Skeletal muscle cell (primary cell): ENCODE results near the gene TOR1B.

Source experiments
- DNase-seq: peaks from one replicate; pipeline ENCODE4 v3.0.0-alpha.2; 2010; ENCODE audit warnings: low read depth
- H3K4me3 ChIP-seq: 2 replicates; pipeline ENCODE4 v1.5.1; 2011; ENCODE audit warnings: low read depth, mild to moderate bottlenecking, control low read depth, low read length, moderate library complexity

The TOR1B gene

GRCh38 chr9:129810788-129811187 lies 7.8 kb downstream of the TOR1B start:
- no peak overlapping the region for H3K4me3 ChIP-seq
- no peak for DNase-seq

- no peak for DNase-seq
- H3K4me3 ChIP-seq: no peak overlapping the region
These were observed 9.0 kb downstream of the TOR1B start for GRCh38 chr9:129811967-129812363.

DNA sequence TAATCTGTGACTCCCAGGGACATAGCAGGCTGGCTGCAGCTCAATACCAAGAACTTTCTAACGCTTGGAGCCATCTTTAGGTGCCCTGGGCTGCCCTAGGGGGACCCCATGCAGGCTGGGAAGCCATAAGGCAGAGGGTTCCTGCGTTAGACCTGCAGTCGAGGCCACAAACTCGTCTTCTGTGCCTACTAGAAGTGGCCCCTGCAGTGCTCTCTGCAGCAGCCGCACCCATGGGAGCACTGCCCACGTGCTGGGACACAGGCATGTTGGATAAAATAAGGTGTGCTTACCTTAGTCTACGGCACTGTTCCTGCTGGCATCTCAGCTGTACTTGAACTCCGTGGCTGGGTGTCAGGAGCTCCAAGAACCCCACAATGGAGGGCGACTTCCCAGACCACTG lies 9.4 kb downstream of the TOR1B start:
- DNase-seq: no peak

GRCh38 chr9:129813661-129814060 lies 10.7 kb downstream of the TOR1B start:
- no peak for DNase-seq
- no peak overlapping the region for H3K4me3 ChIP-seq

More for the DNA sequence above, 9.4 kb downstream of the TOR1B start:
- no peak overlapping the region for H3K4me3 ChIP-seq

DNA sequence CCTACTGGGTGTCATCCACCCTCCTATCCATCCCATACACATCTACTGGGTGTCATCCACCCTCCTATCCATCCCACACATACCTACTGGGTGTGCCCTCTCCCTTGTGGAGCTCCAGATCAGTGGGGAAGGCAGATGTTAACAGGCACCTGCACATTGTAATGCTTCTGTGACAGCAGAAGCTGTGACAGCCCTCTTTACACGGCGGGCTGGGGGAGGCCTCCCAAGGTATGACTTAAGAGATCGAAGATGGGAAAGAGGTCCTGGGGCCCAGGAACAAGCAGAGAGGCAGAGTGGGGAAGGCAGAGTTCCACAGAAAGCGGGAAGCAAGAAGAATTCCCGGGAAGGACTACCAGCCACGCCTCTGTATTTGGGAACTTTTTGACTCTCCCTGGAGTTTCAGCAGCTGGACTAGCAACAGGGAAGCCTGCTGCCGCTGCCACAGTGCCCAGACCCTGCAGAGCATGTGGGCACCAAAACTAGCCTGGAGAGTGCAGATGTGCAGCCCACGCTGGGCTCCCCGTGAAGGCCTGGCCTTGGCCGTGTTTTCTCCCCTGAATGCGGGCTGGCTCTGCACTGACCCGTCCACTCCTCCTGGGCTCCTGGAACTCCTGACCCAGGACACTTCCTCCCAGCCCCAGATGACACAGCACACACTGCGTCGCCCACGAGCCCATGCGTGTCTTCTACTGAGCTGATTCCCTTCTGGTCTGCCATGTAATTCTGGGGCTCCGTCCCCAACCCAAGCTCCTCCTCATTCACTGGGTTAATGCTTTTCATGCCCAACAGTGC lies 11.6 kb downstream of the TOR1B start:
- H3K4me3 ChIP-seq: no peak overlapping the region
- DNase-seq: no peak

GRCh38 chr9:129815278-129815677 lies 12.3 kb downstream of the TOR1B start:
- no peak overlapping the region for H3K4me3 ChIP-seq
- no peak for DNase-seq

- DNase-seq: no peak
- H3K4me3 ChIP-seq: no peak overlapping the region
These were observed 13.8 kb downstream of the TOR1B start for GRCh38 chr9:129816501-129817435.

DNA sequence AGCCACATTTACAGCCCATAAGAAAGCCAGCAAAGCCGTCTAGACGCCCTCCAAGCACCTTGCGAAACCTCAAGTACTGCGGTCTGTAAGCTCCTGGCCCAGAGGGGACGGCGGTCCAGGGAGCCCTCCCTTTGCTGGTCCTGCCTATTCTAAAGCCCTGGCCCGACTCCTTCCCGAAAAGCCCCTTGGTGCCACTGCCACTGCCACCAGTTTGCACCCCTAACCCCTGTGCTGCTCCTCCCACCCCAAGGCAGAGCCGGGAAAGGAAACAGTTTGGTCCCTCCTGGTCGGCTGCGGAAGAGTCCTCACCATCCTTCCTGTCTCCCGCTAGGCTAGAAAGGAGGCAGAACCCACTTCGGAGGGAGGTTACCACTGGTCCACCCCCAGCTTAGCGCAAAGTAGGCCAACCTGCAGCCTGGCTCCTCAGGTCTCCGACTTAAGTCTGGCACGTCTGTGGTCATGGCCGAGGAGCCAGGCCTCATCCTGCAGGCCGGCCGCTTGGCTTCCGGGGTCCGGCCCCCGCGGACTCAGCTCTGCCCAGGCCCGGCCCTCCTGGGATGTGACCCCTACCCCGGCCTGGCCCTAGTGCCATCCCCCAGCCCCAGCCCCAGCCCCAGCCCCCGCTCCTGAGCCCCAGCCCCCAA lies 20.0 kb downstream of the TOR1B start:
- H3K4me3 ChIP-seq: peak overlapping the region; percentile 69
- no peak for DNase-seq

GRCh38 chr9:129823542-129823934 lies 20.6 kb downstream of the TOR1B start:
- no peak for DNase-seq
- peak overlapping the region; percentile 69 for H3K4me3 ChIP-seq

GRCh38 chr9:129823935-129824601 lies 21.1 kb downstream of the TOR1B start, which contains the start of gene TOR1A:
Gene TOR1A, minus strand, starts transcription at chr9:129824136. Its CDS starts 51 bp downstream, at chr9:129824085.
- peak within 1 kb of the TSS; percentile 69 for H3K4me3 ChIP-seq
- DNase-seq: peak; percentile 68

DNA sequence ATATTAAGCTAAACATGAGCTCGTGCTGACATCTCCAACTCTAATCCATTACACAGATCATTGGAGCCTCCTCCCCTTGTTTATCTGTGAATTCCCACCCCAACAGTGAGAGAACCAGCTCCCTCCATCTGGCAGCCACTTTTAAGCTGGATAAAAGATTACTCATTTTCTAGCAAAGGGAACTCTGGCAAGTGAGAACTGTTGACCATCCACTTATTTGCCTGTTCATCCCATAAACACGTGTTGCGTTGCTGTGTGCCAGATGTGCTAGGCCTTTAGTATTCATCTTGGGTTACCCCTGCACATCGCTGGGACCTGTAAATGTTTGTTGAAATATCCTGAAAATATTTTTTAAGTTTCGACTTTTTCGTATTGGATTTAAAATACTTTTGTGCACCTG lies 23.4 kb downstream of the TOR1B start:
- no peak for DNase-seq
- H3K4me3 ChIP-seq: no peak overlapping the region

- H3K4me3 ChIP-seq: no peak overlapping the region
- no peak for DNase-seq
These were observed 23.8 kb downstream of the TOR1B start for GRCh38 chr9:129826759-129827158.

- no peak for DNase-seq
- no peak overlapping the region for H3K4me3 ChIP-seq
These were observed 25.1 kb downstream of the TOR1B start for GRCh38 chr9:129828051-129828450.

GRCh38 chr9:129828969-129829368 lies 26.0 kb downstream of the TOR1B start:
- H3K4me3 ChIP-seq: no peak overlapping the region
- DNase-seq: no peak

GRCh38 chr9:129832982-129833381 lies 30.0 kb downstream of the TOR1B start:
- no peak for DNase-seq

GRCh38 chr9:129834489-129835127 lies 31.6 kb downstream of the TOR1B start:
- H3K4me3 ChIP-seq: peak overlapping the region; percentile 86
- DNase-seq: no peak

More at GRCh38 chr9:129832982-129833381, 30.0 kb downstream of the TOR1B start:
- H3K4me3 ChIP-seq: no peak overlapping the region

DNA sequence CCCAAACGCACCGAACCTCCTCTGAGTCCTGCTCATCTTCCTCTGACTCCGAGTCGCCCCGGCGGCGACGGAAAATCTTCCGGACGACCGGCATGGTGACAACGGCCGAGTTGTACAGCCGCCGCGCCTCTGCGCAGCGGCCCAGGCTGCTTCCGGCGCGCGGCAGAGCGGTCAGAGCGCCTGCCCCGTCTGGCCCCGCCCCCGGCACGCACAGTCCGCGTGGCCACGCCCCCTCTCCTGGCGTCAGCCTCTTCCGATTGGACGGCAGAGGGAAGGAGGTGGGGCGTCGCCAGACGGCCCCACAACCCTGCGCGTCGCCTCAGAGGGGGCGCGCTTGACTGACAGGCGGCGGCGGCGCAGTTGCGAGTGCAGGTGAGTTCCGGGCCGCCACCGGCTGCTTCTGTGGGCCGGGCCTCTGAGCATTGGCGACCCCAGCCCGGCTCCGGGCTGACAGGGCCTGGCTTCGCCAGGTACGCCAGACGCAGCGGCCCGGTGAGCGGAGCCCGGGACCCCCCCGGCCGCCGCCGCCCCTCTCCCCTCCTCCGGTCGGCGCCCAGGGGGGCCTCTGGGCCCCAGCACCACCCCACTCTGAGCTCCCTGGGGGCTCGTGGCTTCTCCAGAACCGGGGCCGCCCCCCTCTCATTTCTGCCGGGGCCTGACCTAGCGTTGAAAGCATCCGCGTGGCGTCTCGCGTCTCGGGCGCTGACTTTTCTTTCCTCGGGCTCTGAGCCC lies 32.3 kb downstream of the TOR1B start, which contains the start of the genes C9orf78 and USP20:
C9orf78 (minus strand) TSS at position 148 of the 732 bp plus-strand sequence; CDS start at position 94, 54 bp downstream.
USP20 (plus strand) TSS at position 331 of the 732 bp plus-strand sequence. CDS start 17,098 bp downstream, outside the sequence.
- peak within 1 kb of the TSS; percentile 86 for H3K4me3 ChIP-seq
- peak; percentile 74 for DNase-seq

DNA sequence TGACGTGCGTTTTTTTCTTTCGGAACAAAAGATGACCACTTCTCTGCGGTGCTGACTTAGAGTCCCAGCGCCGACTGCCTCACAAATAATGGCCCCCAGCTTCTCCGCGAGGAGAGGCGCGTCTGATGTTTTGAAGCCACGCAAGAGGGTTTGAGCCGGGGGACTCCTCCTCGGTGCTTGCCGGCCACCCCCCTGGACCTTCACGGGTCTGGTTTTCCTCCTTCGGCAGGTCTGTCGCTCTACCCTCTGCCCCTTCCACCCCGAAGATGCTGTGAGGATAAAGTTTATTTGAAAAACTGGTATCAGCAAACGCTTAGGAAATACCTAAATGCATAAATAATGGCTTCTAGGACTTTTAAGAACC lies 32.9 kb downstream of the TOR1B start:
- DNase-seq: no peak
- H3K4me3 ChIP-seq: peak overlapping the region; percentile 86
